Hematopoietic multipotent progenitor cell (in vitro differentiated cells): ENCODE data around the gene SIRT2. TPM values are rescaled to one million over a fixed set of nuclear protein-coding genes. Genes with fewer than 3 reads are reported as not detected.
"Not testable (repeated sequence)": the region's sequence is repeated elsewhere in the genome, so short reads cannot be mapped to it uniquely, and the experiment has no call there.

Source experiments
- DNase-seq, 3 donors: peaks; one replicate each; pipeline ENCODE4 v3.0.0-alpha.2; 2011 to 2015; ENCODE audit warnings: low read depth in 2 of 3, low spot score in 2 of 3
- total RNA-seq: library from RNA; depleted of rRNA; stranded (reverse); fragments of >200 nt; gene quantifications from one replicate; pipeline ENCODE4 v1.2.3, GENCODE V29; 2012

Gene SIRT2
- total RNA-seq, 1 donor: 59.0 TPM

DNA sequence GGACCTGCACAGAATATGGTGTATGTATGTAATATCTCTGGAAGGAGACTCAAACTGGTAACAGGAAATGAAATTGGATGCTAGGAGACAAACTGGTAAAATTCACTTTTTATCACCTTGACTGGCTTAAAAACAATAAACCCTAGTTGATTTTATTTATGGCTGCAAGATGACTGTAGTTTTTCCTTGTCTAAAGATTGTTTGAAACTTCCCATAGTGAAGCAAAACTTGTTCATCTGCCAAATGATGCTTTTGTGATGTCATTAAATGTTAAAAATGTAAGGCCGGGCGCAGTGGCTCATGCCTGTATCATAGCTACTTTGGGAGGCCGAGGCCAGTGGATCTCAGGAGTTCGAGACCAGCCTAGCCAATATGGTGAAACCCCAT, 65.3 kb downstream of the SIRT2 start:
- no peak for DNase-seq

DNA sequence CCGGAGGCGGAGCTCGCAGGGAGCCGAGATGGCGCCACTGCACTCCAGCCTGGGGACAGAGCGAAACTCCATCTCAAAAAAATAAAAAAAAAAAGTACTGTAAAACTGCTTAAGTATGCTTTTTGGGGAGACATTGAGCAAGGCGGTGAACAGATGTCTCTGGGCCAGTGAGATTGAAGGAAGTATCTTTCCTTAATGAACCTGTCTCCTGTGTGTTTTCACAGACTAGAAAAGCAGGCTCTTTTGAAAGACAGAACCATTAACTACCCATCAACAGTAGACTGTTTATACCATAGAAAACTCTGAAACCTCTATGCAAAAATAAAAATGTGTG, 66.4 kb downstream of the SIRT2 start:
- DNase-seq: no peak

GRCh38 chr19:38831142-38831605, 68.2 kb downstream of the SIRT2 start:
- DNase-seq: peak in 1 of 3 donors; percentile 35

- no peak for DNase-seq
Measured at GRCh38 chr19:38830039-38830733, 69.2 kb downstream of the SIRT2 start.

DNA sequence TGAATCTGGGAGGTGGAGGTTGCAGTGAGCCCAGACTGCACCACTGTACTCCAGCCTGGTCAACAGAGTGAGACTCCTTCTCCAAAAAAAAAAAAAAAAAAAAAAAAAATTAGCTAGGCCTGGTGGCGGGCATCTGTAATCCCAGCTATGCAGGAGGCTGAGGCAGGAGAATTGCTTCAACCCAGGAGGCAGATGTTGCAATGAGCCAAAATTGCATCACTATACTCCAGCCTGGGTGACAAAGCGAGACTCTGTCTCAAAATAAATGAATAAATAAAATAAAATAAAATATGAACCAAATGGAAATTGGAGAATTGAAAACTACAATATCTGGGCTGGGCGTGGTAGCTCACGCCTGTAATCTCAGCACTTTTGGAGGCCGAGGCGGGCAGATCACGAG, 70.2 kb downstream of the SIRT2 start:
- DNase-seq: not testable (repeated sequence)

Other genes with a start within 250 kb of the SIRT2 start
- 4.8 TPM for gene CAPN12, start 155.1 kb downstream of the SIRT2 start, total RNA-seq
- gene LGALS7, start 126.1 kb downstream of the SIRT2 start, total RNA-seq: not detected
- not detected for gene LGALS7B, start 110.4 kb downstream of the SIRT2 start, total RNA-seq
- 0.54 TPM for gene LGALS4, start 86.7 kb downstream of the SIRT2 start, total RNA-seq
- gene ECH1, start 67.8 kb downstream of the SIRT2 start, total RNA-seq: 76.7 TPM
- 310 TPM for gene HNRNPL, start 49.6 kb downstream of the SIRT2 start, total RNA-seq
- gene RINL, start 21.3 kb downstream of the SIRT2 start, total RNA-seq: 16.2 TPM
- gene NFKBIB, start 351 bp upstream of the SIRT2 start, total RNA-seq: 22.9 TPM
- under 0.01 TPM for gene CCER2, start 12.6 kb upstream of the SIRT2 start, total RNA-seq
- 37.2 TPM for gene SARS2, start 31.1 kb upstream of the SIRT2 start, total RNA-seq
- gene MRPS12, start 31.3 kb upstream of the SIRT2 start, total RNA-seq: 43.9 TPM
- gene FBXO17, start 76.1 kb upstream of the SIRT2 start, total RNA-seq: 0.27 TPM
- 0.27 TPM for gene FBXO27, start 132.9 kb upstream of the SIRT2 start, total RNA-seq
- not detected for gene ACP7, start 184.8 kb upstream of the SIRT2 start, total RNA-seq
- gene PAK4, start 226.2 kb upstream of the SIRT2 start, total RNA-seq: 7.0 TPM